Smooth muscle cell (in vitro differentiated cells): ENCODE data around the gene AMZ2. TPM values are rescaled to one million over a fixed set of nuclear protein-coding genes. Genes with fewer than 3 reads are reported as not detected.
"Not testable (repeated sequence)": the region's sequence is repeated elsewhere in the genome, so short reads cannot be mapped to it uniquely, and the experiment has no call there.

ENCODE experiments used
- DNase-seq: peaks from one replicate; lab custom pipeline; 2025; ENCODE audit not compliant: unreplicated experiment; lab: John Stamatoyannopoulos, UW
- H2AFZ ChIP-seq: fragments of 200-600 bp; sonication (generic); 2 replicates; pipeline ENCODE4 v1.6.0; 2016; ENCODE audit warnings: antibody characterized with exemption, low read depth, mild to moderate bottlenecking
- H3F3A ChIP-seq: fragments of 200-600 bp; sonication (generic); 2 replicates; pipeline ENCODE4 v1.6.0; 2017; ENCODE audit warnings: antibody characterized with exemption, low read depth
- H3K27ac ChIP-seq: fragments of 200-600 bp; sonication (generic); 2 replicates; pipeline ENCODE4 v1.5.1; 2016; ENCODE audit warnings: low read depth, mild to moderate bottlenecking
- H3K27me3 ChIP-seq: fragments of 200-600 bp; sonication (generic); 2 replicates; pipeline ENCODE4 v1.6.1; 2016; ENCODE audit warnings: low read depth, mild to moderate bottlenecking
- H3K36me3 ChIP-seq: fragments of 200-600 bp; sonication (generic); 2 replicates; pipeline ENCODE4 v1.5.1; 2016; ENCODE audit warnings: low read depth
- H3K4me1 ChIP-seq: fragments of 200-600 bp; sonication (generic); 2 replicates; pipeline ENCODE4 v1.5.1; 2016; ENCODE audit warnings: low read depth
- H3K4me2 ChIP-seq: fragments of 200-600 bp; sonication (generic); 2 replicates; pipeline ENCODE4 v1.6.0; 2016; ENCODE audit warnings: mild to moderate bottlenecking
- H3K4me3 ChIP-seq: fragments of 200-600 bp; sonication (generic); 2 replicates; pipeline ENCODE4 v1.5.1; 2016; ENCODE audit warnings: mild to moderate bottlenecking
- H3K79me2 ChIP-seq: fragments of 200-600 bp; sonication (generic); 2 replicates; pipeline ENCODE4 v1.6.0; 2016; ENCODE audit warnings: low read depth, mild to moderate bottlenecking
- H3K9ac ChIP-seq: fragments of 200-600 bp; sonication (generic); 2 replicates; pipeline ENCODE4 v1.6.0; 2016; ENCODE audit warnings: low read depth
- H3K9me3 ChIP-seq: fragments of 200-600 bp; sonication (generic); replicated peaks from 2 replicates; pipeline ENCODE4 v1.5.1; 2016; ENCODE audit warnings: low read depth
- H4K20me1 ChIP-seq: fragments of 200-600 bp; sonication (generic); 2 replicates; pipeline ENCODE4 v1.6.0; 2016; ENCODE audit warnings: low read depth
- WGBS: methylation state at CpG from one replicate; pipeline ENCODE4 v1.1.7; 2016; ENCODE audit warnings: low lambda C conversion rate; 5-methylcytosine and 5-hydroxymethylcytosine counted together
- polyA plus RNA-seq: library from polyadenylated mRNA; unstranded; fragments of >200 nt; fragmentation: Nextera tagmentation; extraction: Ambion mirVana; gene quantifications from 2 replicates; pipeline ENCODE4 v1.2.1, GENCODE V29; 2016
- total RNA-seq: library from RNA; depleted of rRNA; stranded (reverse); fragments of >200 nt; gene quantifications from 2 replicates; pipeline ENCODE4 v1.2.3, GENCODE V29; 2014
- TF ChIP-seq, protein P1 (sequence below): fragments of 200-600 bp; sonication (generic); IDR thresholded peaks from 2 replicates; pipeline ENCODE4 v1.5.1; 2017; ENCODE audit warnings: borderline replicate concordance, mild to moderate bottlenecking, antibody characterized with exemption; ENCODE audit not compliant: insufficient read depth, poor library complexity, severe bottlenecking

The AMZ2 gene
- total and polyA plus RNA-seq, 2 experiments from 2014 or later: 66.3 to 75.5 TPM

DNA sequence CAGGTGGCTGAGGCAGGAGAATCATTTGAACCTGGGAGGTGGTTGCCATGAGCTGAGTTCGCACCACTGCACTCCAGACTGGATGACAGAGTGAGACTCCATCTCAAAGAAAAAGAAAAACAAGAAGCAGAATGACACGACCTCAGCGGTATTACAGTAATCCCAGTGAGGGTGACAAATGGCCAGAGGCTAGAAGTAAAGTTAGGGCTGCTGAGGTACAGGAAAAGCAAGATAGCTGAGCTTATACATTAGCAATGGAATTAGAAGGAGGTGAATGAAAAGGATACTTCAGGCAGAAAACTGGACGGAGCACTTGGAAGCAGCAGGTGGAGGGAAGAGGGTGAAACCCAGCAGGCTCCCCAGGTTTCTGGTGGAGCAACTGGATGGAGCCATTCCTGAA is 26.1 kb upstream of the AMZ2 start:
- no peak overlapping the region for H3K27ac ChIP-seq
- no peaks in the 10 kb centered on the region for H3K4me1 ChIP-seq
- WGBS: 64% methylated on average over 4 of the region's 4 CpGs
- TF ChIP-seq, protein P1, sequence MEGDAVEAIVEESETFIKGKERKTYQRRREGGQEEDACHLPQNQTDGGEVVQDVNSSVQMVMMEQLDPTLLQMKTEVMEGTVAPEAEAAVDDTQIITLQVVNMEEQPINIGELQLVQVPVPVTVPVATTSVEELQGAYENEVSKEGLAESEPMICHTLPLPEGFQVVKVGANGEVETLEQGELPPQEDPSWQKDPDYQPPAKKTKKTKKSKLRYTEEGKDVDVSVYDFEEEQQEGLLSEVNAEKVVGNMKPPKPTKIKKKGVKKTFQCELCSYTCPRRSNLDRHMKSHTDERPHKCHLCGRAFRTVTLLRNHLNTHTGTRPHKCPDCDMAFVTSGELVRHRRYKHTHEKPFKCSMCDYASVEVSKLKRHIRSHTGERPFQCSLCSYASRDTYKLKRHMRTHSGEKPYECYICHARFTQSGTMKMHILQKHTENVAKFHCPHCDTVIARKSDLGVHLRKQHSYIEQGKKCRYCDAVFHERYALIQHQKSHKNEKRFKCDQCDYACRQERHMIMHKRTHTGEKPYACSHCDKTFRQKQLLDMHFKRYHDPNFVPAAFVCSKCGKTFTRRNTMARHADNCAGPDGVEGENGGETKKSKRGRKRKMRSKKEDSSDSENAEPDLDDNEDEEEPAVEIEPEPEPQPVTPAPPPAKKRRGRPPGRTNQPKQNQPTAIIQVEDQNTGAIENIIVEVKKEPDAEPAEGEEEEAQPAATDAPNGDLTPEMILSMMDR: no peak
- H3F3A ChIP-seq: no peaks in the 10 kb centered on the region
- no peaks in the 10 kb centered on the region for H3K79me2 ChIP-seq
- H3K4me3 ChIP-seq: no peak overlapping the region
- H4K20me1 ChIP-seq: no peaks in the 10 kb centered on the region
- H3K9me3 ChIP-seq: no peaks in the 10 kb centered on the region
- H3K9ac ChIP-seq: no peak overlapping the region
- H3K4me2 ChIP-seq: no peak overlapping the region
- H2AFZ ChIP-seq: no peak overlapping the region
- H3K27me3 ChIP-seq: no peaks in the 10 kb centered on the region
- DNase-seq: no peak
- H3K36me3 ChIP-seq: no peaks in the 10 kb centered on the region

DNA sequence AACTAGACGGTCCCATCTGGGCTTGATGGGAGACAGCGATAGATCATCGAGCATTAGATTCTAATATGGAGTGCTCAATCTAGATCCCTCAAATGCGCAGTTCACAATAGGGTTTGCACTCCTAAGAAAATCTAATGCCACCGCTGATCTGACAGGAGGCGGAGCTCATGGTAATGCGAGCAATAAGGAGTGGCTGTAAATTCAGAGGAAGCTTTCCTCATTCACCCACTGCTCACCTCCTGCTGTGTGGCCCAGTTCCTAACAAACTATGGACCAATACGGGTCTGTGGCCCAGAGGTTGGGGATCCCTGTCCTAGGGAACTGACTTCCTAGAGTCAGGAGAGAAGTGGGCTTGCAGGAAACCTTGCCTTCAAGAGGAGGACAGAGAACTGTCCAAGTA is 25.2 kb upstream of the AMZ2 start:
- H4K20me1 ChIP-seq: no peaks in the 10 kb centered on the region
- no peak overlapping the region for H3K4me3 ChIP-seq
- TF ChIP-seq, protein P1: no peak
- WGBS: 93% methylated on average over 8 of the region's 8 CpGs
- no peaks in the 10 kb centered on the region for H3K36me3 ChIP-seq
- no peaks in the 10 kb centered on the region for H3K79me2 ChIP-seq
- H3K27ac ChIP-seq: no peak overlapping the region
- H3K4me2 ChIP-seq: no peak overlapping the region
- DNase-seq: no peak
- no peak overlapping the region for H3K9ac ChIP-seq
- H3F3A ChIP-seq: no peaks in the 10 kb centered on the region
- H2AFZ ChIP-seq: no peak overlapping the region
- no peaks in the 10 kb centered on the region for H3K4me1 ChIP-seq
- H3K27me3 ChIP-seq: no peaks in the 10 kb centered on the region
- no peaks in the 10 kb centered on the region for H3K9me3 ChIP-seq

DNA sequence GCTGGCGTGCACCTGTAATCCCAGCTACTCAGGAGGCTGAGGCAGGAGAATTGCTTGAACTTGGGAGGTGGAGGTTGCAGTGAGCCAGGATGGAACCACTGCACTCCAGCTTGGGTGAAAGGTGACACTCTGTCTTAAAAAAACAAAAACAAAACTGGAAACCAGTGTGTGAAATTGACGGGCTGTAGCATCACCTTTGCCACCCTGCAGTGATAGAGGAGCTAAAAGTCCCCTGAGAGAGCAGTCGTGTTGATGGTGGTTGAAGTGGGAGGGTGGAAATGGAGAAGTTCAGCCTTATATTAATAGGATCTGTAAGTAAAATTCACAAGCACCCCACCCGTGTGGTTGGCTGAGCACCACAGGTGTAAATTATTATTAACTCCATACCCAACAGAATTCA is 22.8 kb upstream of the AMZ2 start:
- 94% methylated on average over 4 of the region's 4 CpGs for WGBS
- not testable (repeated sequence) for H3K4me3 ChIP-seq, DNase-seq, H3K9me3 ChIP-seq, H3F3A ChIP-seq, H3K27me3 ChIP-seq, H3K9ac ChIP-seq, H3K4me1 ChIP-seq, H3K36me3 ChIP-seq, H3K79me2 ChIP-seq, H4K20me1 ChIP-seq, H3K4me2 ChIP-seq, H2AFZ ChIP-seq, H3K27ac ChIP-seq

DNA sequence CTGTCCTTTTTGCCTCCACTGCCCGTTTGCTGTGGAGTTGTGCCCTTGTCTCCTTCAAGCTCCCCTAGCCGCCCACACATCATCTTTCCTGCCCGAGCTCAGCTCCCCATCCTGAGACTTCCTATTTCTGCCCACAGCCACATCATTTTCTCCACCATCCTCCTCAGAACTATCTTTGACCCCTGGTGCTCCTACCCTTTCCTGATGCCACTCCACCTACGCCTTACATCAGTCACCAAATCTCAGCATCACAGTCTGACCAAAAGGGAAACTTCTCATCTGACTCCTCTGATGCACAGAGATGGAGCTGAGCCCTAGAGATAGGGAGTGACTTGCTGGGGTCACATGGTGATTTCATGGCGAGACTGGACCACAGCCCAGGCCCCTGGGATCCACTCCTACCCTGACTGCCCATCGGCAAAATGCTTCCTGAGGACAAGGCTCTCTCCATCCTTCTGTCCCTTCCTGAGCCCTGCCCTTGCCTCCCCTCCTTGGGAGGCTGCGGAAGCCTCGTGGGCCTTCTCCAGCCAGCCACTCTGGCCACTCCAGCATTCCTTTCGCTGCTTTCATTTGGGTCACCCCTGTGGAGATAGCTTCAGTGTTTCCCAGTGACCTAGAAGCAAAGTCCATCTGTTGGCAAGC is 19.7 kb upstream of the AMZ2 start:
- H3K27ac ChIP-seq, H3K9ac ChIP-seq, H3F3A ChIP-seq, H3K36me3 ChIP-seq, H3K4me2 ChIP-seq, H3K9me3 ChIP-seq, H3K79me2 ChIP-seq, H3K27me3 ChIP-seq, DNase-seq, H4K20me1 ChIP-seq, H3K4me3 ChIP-seq, H3K4me1 ChIP-seq, H2AFZ ChIP-seq: not testable (repeated sequence)
- 93% methylated on average over 9 of the region's 9 CpGs for WGBS
